HG03575 (cell line): ENCODE measurements around the gene CEACAM5.

Experiments used
- ATAC-seq: cut with Tn5 transposase; IDR thresholded peaks from one replicate; pipeline ENCODE4 v1.9.1; 2021; ENCODE audit not compliant: unreplicated experiment, insufficient number of reproducible peaks, low FRiP score; ENCODE audit errors: extremely low read depth

The CEACAM5 gene

DNA sequence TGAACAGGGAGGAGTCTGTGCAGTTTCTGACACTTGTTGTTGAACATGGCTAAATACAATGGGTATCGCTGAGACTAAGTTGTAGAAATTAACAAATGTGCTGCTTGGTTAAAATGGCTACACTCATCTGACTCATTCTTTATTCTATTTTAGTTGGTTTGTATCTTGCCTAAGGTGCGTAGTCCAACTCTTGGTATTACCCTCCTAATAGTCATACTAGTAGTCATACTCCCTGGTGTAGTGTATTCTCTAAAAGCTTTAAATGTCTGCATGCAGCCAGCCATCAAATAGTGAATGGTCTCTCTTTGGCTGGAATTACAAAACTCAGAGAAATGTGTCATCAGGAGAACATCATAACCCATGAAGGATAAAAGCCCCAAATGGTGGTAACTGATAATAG, 63.0 kb downstream of the CEACAM5 start:
- ATAC-seq = no peak

DNA sequence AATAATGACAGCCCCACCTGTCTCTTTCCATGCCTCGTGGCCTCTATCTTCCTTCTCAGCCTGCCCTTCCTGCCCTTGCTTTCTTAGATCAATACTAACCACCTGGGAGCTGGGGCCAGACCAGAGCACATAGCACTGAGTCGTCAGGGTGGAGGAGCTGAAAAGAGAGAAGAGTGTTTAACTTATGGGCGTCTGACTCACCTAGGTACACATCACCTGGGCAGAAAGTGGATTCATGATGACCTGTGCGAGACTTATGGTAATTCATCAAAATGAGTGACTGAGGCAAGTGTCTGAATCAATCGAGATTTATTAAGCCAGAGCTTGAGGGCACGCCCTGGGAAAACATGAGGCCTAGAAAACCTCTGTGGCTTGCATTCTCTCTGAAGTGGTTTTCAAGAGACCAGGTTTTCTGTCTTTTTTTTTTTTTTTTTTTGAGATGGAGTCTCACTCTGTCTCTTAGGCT, 66.1 kb downstream of the CEACAM5 start:
- ATAC-seq = no peak

DNA sequence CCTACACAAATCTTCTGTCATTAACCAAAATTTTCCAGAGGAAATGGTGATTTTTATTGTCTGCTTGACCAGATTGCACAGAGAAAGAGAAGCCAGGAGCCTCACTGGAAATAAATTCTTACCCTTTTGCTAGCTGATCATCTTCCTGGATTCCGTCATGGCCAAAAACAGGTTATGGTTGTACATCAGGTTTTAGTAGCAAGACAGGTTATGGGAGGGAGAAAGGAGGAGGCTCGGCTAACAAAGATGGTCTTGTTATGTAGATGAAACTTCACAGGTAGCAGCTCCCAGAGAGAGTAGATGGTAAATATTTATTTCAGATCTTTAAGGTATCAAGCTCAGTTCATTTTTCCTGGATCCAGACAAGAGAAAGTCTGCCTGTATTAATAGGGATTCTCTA, 68.3 kb downstream of the CEACAM5 start:
- ATAC-seq = no peak
